Adipocyte (in vitro differentiated cells): ENCODE measurements around the gene ELP6.

Source experiments
- DNase-seq: peaks from one replicate; pipeline ENCODE4 v3.0.0-alpha.2; 2015; ENCODE audit warnings: low read depth
- H3K27me3 ChIP-seq: replicated peaks from 2 replicates; pipeline ENCODE4 v1.7.0; 2013; ENCODE audit warnings: mild to moderate bottlenecking, low read length, moderate library complexity; ENCODE audit not compliant: control insufficient read depth, insufficient read depth
- H3K36me3 ChIP-seq: 2 replicates; pipeline ENCODE4 v1.7.0; 2013; ENCODE audit warnings: low read length, mild to moderate bottlenecking, moderate library complexity; ENCODE audit not compliant: control insufficient read depth, insufficient read depth, severe bottlenecking
- H3K4me1 ChIP-seq: 2 replicates; pipeline ENCODE4 v1.7.0; 2013; ENCODE audit warnings: mild to moderate bottlenecking, low read length, moderate library complexity; ENCODE audit not compliant: control insufficient read depth, insufficient read depth
- H3K4me3 ChIP-seq: 2 replicates; pipeline ENCODE4 v1.7.0; 2013; ENCODE audit warnings: mild to moderate bottlenecking, low read length, moderate library complexity
- H3K9ac ChIP-seq: 2 replicates; pipeline ENCODE4 v1.7.0; 2013; ENCODE audit warnings: mild to moderate bottlenecking, low read length, moderate library complexity
- H3K9me3 ChIP-seq: 2 replicates; pipeline ENCODE4 v1.7.0; 2013; ENCODE audit warnings: mild to moderate bottlenecking, low read length, moderate library complexity; ENCODE audit not compliant: control insufficient read depth

The ELP6 gene

DNA sequence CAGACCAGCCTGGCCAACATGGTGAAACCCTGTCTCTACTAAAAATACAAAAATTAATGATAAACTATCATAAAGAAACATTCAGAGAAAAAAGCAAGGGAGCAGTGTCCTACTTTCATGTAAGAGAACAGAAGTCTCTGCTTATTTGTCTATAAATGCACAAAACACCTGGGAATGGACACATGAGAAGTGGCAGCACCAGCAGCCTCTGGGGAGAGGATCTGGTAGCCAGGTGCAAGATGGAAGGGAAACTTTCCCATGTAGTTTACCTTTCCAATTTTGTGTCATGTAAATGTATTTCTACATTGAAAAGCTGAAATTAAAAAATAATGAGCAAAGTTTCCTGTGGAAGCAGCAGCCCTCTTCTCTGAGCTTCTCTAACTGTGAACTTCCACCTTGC is 56.5 kb downstream of the ELP6 start:
- DNase-seq, result no peak
- H3K36me3 ChIP-seq, result no peaks in the 10 kb centered on the region
- no peaks in the 10 kb centered on the region for H3K9me3 ChIP-seq
- H3K4me3 ChIP-seq, result no peak overlapping the region
- peaks cover 16% of the 10 kb centered on the region for H3K4me1 ChIP-seq
- no peaks in the 10 kb centered on the region for H3K27me3 ChIP-seq
- H3K9ac ChIP-seq, result no peak overlapping the region

DNA sequence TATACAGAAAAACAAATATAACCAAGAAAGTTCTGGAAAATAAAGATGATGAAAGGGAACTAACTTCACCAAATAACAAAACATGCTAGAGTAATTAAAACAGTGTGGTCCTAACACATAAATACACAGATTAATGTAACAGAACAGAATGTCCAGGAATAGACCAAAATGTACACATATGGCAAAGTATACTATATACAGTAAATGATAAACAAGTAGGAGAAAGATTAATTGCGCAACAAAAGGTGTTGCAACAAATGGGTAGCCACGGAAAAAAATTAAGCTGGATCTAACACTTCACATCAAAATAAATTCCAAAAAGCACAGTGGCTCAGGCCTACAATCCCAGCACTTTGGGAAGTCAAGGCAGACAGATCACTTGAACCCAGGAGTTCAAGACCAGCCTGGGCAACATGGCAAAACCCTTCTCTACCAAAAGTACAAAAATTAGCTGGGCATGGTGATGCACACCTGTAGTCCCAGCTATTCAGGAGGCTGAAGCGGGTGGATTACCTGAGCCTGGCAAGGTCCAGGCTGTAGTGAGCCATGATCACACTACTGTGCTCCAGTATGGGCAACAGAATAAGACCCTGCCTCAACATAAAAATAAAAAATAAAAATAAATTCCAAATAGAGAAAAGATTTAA is 57.6 kb downstream of the ELP6 start:
- peak; percentile 81 for DNase-seq
- H3K36me3 ChIP-seq, result no peaks in the 10 kb centered on the region
- peaks cover 16% of the 10 kb centered on the region for H3K4me1 ChIP-seq
- peak overlapping the region; percentile 61 for H3K9ac ChIP-seq
- H3K4me3 ChIP-seq, result no peak overlapping the region
- no peaks in the 10 kb centered on the region for H3K27me3 ChIP-seq
- no peaks in the 10 kb centered on the region for H3K9me3 ChIP-seq

DNA sequence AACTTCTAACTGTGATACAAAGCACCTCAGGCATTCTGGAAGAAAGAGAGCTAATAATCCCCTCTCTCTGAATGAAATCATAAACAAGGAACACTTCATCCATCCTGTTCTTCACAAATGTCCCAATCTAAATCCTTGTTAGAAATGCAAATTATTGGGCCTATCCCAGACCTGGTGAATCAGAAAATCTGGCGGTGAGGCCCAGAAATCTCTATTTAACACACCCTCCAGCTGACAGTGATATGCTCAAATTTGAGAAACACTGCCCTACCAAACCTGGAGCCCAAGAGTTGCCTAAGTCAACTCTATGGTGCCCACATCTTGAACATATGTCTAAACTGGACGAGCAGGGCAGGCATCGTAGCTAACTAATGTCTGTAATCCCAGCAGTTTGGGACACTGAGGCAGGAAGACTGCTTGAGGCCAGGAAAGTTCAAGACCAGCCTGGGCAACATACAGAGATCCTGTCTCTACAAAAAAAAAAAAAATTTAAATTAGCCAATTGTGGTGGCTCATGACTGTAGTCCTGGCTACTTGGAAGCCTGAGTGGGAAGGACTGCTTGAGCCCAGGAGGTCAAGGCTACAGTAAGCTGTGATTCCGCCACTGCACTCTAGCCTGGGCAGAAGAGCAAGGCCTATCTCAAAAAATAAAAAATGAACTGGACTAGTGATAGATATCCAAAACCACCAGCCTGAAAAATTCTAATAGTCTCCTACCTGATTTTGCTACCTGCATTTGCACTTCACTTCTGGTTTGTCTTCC is 60.9 kb downstream of the ELP6 start:
- H3K4me1 ChIP-seq, result peaks cover 16% of the 10 kb centered on the region
- H3K27me3 ChIP-seq, result no peaks in the 10 kb centered on the region
- no peaks in the 10 kb centered on the region for H3K9me3 ChIP-seq
- no peak for DNase-seq
- H3K9ac ChIP-seq, result no peak overlapping the region
- no peak overlapping the region for H3K4me3 ChIP-seq
- H3K36me3 ChIP-seq, result no peaks in the 10 kb centered on the region
